Heart left ventricle (tissue), 16 donors: ENCODE data around the gene TICAM2. TPM values are rescaled to one million over a fixed set of nuclear protein-coding genes. Genes with fewer than 3 reads are reported as not detected.

Experiments
- ATAC-seq, 4 donors: fragments of 200-7000 bp; cut with Tn5 transposase; one replicate each; pipeline ENCODE4 v1.9.1; 2020 to 2022; ENCODE audit warnings: moderate library complexity in 4 of 4, mild to moderate bottlenecking in 3 of 4, moderate number of reproducible peaks in 1 of 4
- DNase-seq, 5 donors: peaks; one replicate each; pipeline ENCODE4 v3.0.0-alpha.2; 2020
- H3K27ac ChIP-seq, 12 donors: fragments of 200-600 bp; sonication (generic) in 4 of 12; one replicate each; pipeline versions ENCODE4 v1.5.0 to v1.8.0; 2016 to 2022; ENCODE audit warnings: mild to moderate bottlenecking in 2 of 12
- H3K27me3 ChIP-seq, 9 donors: fragments of 200-600 bp; sonication (generic) in 2 of 9; one replicate each; pipeline versions ENCODE4 v1.5.1 to v1.8.0; 2016 to 2022; ENCODE audit warnings: mild to moderate bottlenecking in 3 of 9
- H3K36me3 ChIP-seq, 9 donors: fragments of 200-600 bp; sonication (generic) in 2 of 9; one replicate each; pipeline versions ENCODE4 v1.5.0 to v1.8.0; 2018 to 2022; ENCODE audit warnings: mild to moderate bottlenecking in 2 of 9
- H3K4me1 ChIP-seq, 12 donors: fragments of 200-600 bp; sonication (generic) in 4 of 12; one replicate each; pipeline versions ENCODE4 v1.5.0 to v1.8.0; 2016 to 2022; ENCODE audit warnings: mild to moderate bottlenecking in 3 of 12
- H3K4me3 ChIP-seq, 12 donors: fragments of 200-600 bp; sonication (generic) in 4 of 12; one replicate each; pipeline versions ENCODE4 v1.5.0 to v1.8.0; 2017 to 2022; ENCODE audit warnings: mild to moderate bottlenecking in 9 of 12, moderate library complexity in 4 of 12
- H3K9me3 ChIP-seq, 12 donors: fragments of 200-600 bp; sonication (generic) in 4 of 12; one replicate each; pipeline versions ENCODE4 v1.5.0 to v1.8.0; 2016 to 2022; ENCODE audit warnings: mild to moderate bottlenecking in 1 of 12
- CTCF ChIP-seq, 12 donors: fragments of 200-600 bp; sonication (generic) in 4 of 12; IDR thresholded peaks; one replicate each; pipeline versions ENCODE4 v1.5.0 to v1.8.0; 2018 to 2022; ENCODE audit warnings: antibody characterized with exemption in 12 of 12, mild to moderate bottlenecking in 5 of 12
- POLR2A ChIP-seq, 2 donors: fragments of 450-650 bp; IDR thresholded peaks; one replicate each; pipeline ENCODE4 v1.6.1; 2017; ENCODE audit warnings: antibody characterized with exemption in 2 of 2, mild to moderate bottlenecking in 2 of 2, moderate library complexity in 2 of 2
- WGBS, 4 donors: extraction: QIAGEN DNeasy Blood & Tissue Kit in 2 of 4; methylation state at CpG; one replicate each; pipeline versions ENCODE4 v1.1.5 to v1.1.7; 2013 to 2018; 5-methylcytosine and 5-hydroxymethylcytosine counted together
- intact Hi-C, 10 donors: fragments of 100-400 bp; cut with DNase I; formaldehyde crosslinking; loops; one replicate each; pipeline versions ENCODE4 v1.11.1 to v1.14.2; 2022
- polyA plus RNA-seq, 2 donors: library from polyadenylated mRNA; stranded (reverse); fragments of 200-250 nt; gene quantifications; one replicate each; pipeline ENCODE4 v1.2.3, GENCODE V29; 2013
- total RNA-seq, 9 donors: library from RNA; depleted of rRNA in 2 of 9; stranded (reverse); fragments of >200 nt in 2 of 9; fragmentation: NEBNext Ultra II Directional in 3 of 9; extraction: Animal tissue kit (Norgen Biotek cat#: 25700) in 3 of 9; gene quantifications; one replicate each; pipeline versions ENCODE4 v1.1.0 to v1.2.4, GENCODE V29; 2016 to 2023
- donor health status: ischemic (EF 13 %, LVEDD 7.1; RV severe dilation, severe dysfunction).
- donor health status: healthy with polysubstance abuse.
- donor health status: DM: no; HTN: yes; CAD: no.
- donor health status: DM: no; HTN: no; CAD: no.
- donor health status: ischemic (EF 25% LVEDD 6.9; RV normal size, moderate dysfunction).
- donor health status: ischemic (EF 25% LVEDD 5.7; RV mildly dilated, moderate dysfunction).
- donor health status: healthy.
- donor health status: DM: yes; HTN: yes; CAD: no.
- donor health status: ischemic (EF 35%, LVEDD 5.7; RV mildly dilated, moderate dysfunction).
- donor health status: nonischemic (EF 11% LVEDD 7.7; RV severe dilation, severe dysfunction).
- donor health status: DM: yes; HTN: yes; CAD: no.
- donor health status: PGD.
- donor health status: ischemic (EF 29% LVEDD 5.4; RV normal size, mild dysfunction).
- donor health status: nonischemic (EF 23%, LVEDD 6.1; RV moderate dilation, normal function).

TICAM2 gene
- total and polyA plus RNA-seq, 11 donors: 0.75 to 4.1 (median 1.9) TPM

- peaks cover 0 to 35% (median 19%) of the 10 kb centered on the region in 9 donors for H3K36me3 ChIP-seq
- ATAC-seq (no peak), DNase-seq (no peak)
- H3K9me3 ChIP-seq: peaks cover 0 to 16% (median 6%) of the 10 kb centered on the region in 12 donors
- H3K27ac ChIP-seq: peak overlapping the region in 9 of 12 donors; percentile 78 to 99 (median 98)
- TF ChIP-seq POLR2A (IDR thresholded peaks at IDR 0.05): no peak
- peak in 1 of 12 donors; percentile 23 for TF ChIP-seq CTCF (IDR thresholded peaks at IDR 0.05)
- peaks cover 0 to 72% (median 52%) of the 10 kb centered on the region in 12 donors for H3K4me1 ChIP-seq
- intact Hi-C loops: loop anchor here in 8 of 10 donors (2.0 to 10.0 kb wide), 9 partner anchors 79 to 301 kb away; partner anchors contain the start of genes TMED7 (in 2 of the 8), AP3S1 (in 1 of the 8) and ATG12 (in 1 of the 8)
- 14 to 21% (median 18%) methylated on average over 2 of the region's 2 CpGs for WGBS, 4 donors
- no peaks in the 10 kb centered on the region for H3K27me3 ChIP-seq
- peak overlapping the region; percentile 61 to 98 (median 89) for H3K4me3 ChIP-seq
Observed at GRCh38 chr5:115541611-115542010, 60.7 kb downstream of the TICAM2 start.

GRCh38 chr5:115535479-115536035, 66.7 kb downstream of the TICAM2 start:
- H3K27me3 ChIP-seq: no peaks in the 10 kb centered on the region
- H3K27ac ChIP-seq: no peak overlapping the region
- WGBS, 4 donors: 64 to 82% (median 80%) methylated on average over 3 of the region's 3 CpGs
- TF ChIP-seq CTCF (IDR thresholded peaks at IDR 0.05) (no peak), POLR2A (IDR thresholded peaks at IDR 0.05) (no peak)
- no peak for DNase-seq
- no peak for ATAC-seq
- peaks cover 10 to 93% (median 81%) of the 10 kb centered on the region in 12 donors for H3K4me1 ChIP-seq
- no peaks in the 10 kb centered on the region for H3K9me3 ChIP-seq
- intact Hi-C loops: no loop called here
- peak overlapping the region in 1 of 12 donors; percentile 6 for H3K4me3 ChIP-seq
- peaks cover 0 to 52% (median 33%) of the 10 kb centered on the region in 9 donors for H3K36me3 ChIP-seq

GRCh38 chr5:115532517-115532916, 69.8 kb downstream of the TICAM2 start:
- Histone ChIP-seq H3K4me3 (no peak overlapping the region), H3K27ac (no peak overlapping the region), H3K27me3 (no peaks in the 10 kb centered on the region), H3K4me1 (peaks cover 5 to 90% (median 70%) of the 10 kb centered on the region in 12 donors), H3K36me3 (peaks cover 0 to 41% (median 21%) of the 10 kb centered on the region in 9 donors), H3K9me3 (no peaks in the 10 kb centered on the region)
- no peak for DNase-seq
- no peak for ATAC-seq
- no peak for TF ChIP-seq POLR2A (IDR thresholded peaks at IDR 0.05)
- no peak for TF ChIP-seq CTCF (IDR thresholded peaks at IDR 0.05)
- 36 to 58% (median 53%) methylated on average over 2 of the region's 2 CpGs for WGBS, 4 donors
- intact Hi-C loops: no loop called here

- ATAC-seq (peak in 1 of 4 donors; percentile 7), DNase-seq (no peak)
- peak overlapping the region in 1 of 12 donors; percentile 15 for H3K4me3 ChIP-seq
- no peak for TF ChIP-seq CTCF (IDR thresholded peaks at IDR 0.05)
- no peak for TF ChIP-seq POLR2A (IDR thresholded peaks at IDR 0.05)
- no peaks in the 10 kb centered on the region for H3K9me3 ChIP-seq
- no peak overlapping the region for H3K27ac ChIP-seq
- H3K36me3 ChIP-seq: peaks cover 0 to 46% (median 22%) of the 10 kb centered on the region in 9 donors
- no peaks in the 10 kb centered on the region for H3K27me3 ChIP-seq
- intact Hi-C loops: no loop called here
- peaks cover 4 to 90% (median 70%) of the 10 kb centered on the region in 12 donors for H3K4me1 ChIP-seq
- WGBS, 4 donors: 62 to 88% (median 68%) methylated on average over 1 of the region's 1 CpG
Observed at GRCh38 chr5:115531787-115532367, 70.4 kb downstream of the TICAM2 start.
